ENCODE data around the gene INSIG1. TPM values are rescaled to one million over a fixed set of nuclear protein-coding genes. Genes with fewer than 3 reads are reported as not detected.

INSIG1 gene
- total RNA-seq, 1 experiment from 2014 or later, result 103 TPM

GRCh38 chr7:155352753-155353115, 55.1 kb downstream of the INSIG1 start:
- BruUV-seq (replicated peaks), result no TSS peak
- intact Hi-C loops (cut with micrococcal nuclease; ENCODE audit: unreplicated experiment), result no loop called here
- TF ChIP-seq CTCF (conservative IDR thresholded peaks at IDR 0.05), result no peak
- no peak for TF ChIP-seq EZH2 (IDR thresholded peaks at IDR 0.05; ENCODE audit: low read depth)
- Histone ChIP-seq H3K79me2 (ENCODE audit: low read depth) (no peaks in the 10 kb centered on the region), H3F3A (ENCODE audit: insufficient read depth, low read depth) (no peaks in the 10 kb centered on the region), H3K9me2 (ENCODE audit: insufficient read depth) (no peaks in the 10 kb centered on the region), H3K27ac (no peak overlapping the region), H3K27me3 (ENCODE audit: insufficient read depth, low read depth) (peaks cover 88% of the 10 kb centered on the region), H3K4me3 (no peak overlapping the region), H3K4me1 (replicated peaks; ENCODE audit: insufficient read depth) (no peaks in the 10 kb centered on the region), H2AFZ (no peak overlapping the region), H3K4me2 (no peak overlapping the region), H3K9me3 (ENCODE audit: insufficient read depth, low read depth) (no peaks in the 10 kb centered on the region), H3K36me3 (ENCODE audit: low read depth) (no peaks in the 10 kb centered on the region), H4K20me1 (ENCODE audit: insufficient read depth) (no peaks in the 10 kb centered on the region)
- ChIA-PET POLR2A (ENCODE audit: unreplicated experiment) (interaction anchor here (0.7 kb wide), 1 partner anchor 328 kb away, joined by 3 read pairs; no protein-coding TSS in a partner anchor), CTCF (no interaction called here)
- no peak for DNase-seq

GRCh38 chr7:155353256-155353897, 55.7 kb downstream of the INSIG1 start:
- intact Hi-C loops (cut with micrococcal nuclease; ENCODE audit: unreplicated experiment), result no loop called here
- no TSS peak for BruUV-seq (replicated peaks)
- Histone ChIP-seq H3K36me3 (ENCODE audit: low read depth) (no peaks in the 10 kb centered on the region), H3K27me3 (ENCODE audit: insufficient read depth, low read depth) (peaks cover 92% of the 10 kb centered on the region), H3K4me3 (no peak overlapping the region), H3K9me2 (ENCODE audit: insufficient read depth) (no peaks in the 10 kb centered on the region), H3K79me2 (ENCODE audit: low read depth) (no peaks in the 10 kb centered on the region), H2AFZ (no peak overlapping the region), H4K20me1 (ENCODE audit: insufficient read depth) (no peaks in the 10 kb centered on the region), H3K9me3 (ENCODE audit: insufficient read depth, low read depth) (no peaks in the 10 kb centered on the region), H3K4me1 (replicated peaks; ENCODE audit: insufficient read depth) (no peaks in the 10 kb centered on the region), H3K27ac (no peak overlapping the region), H3F3A (ENCODE audit: insufficient read depth, low read depth) (no peaks in the 10 kb centered on the region), H3K4me2 (no peak overlapping the region)
- ChIA-PET CTCF (no interaction called here), POLR2A (ENCODE audit: unreplicated experiment) (no interaction called here)
- DNase-seq, result no peak
- TF ChIP-seq CTCF (conservative IDR thresholded peaks at IDR 0.05) (no peak), EZH2 (IDR thresholded peaks at IDR 0.05; ENCODE audit: low read depth) (no peak)

- Histone ChIP-seq H4K20me1 (ENCODE audit: insufficient read depth) (no peaks in the 10 kb centered on the region), H3K36me3 (ENCODE audit: low read depth) (no peaks in the 10 kb centered on the region), H3K4me1 (replicated peaks; ENCODE audit: insufficient read depth) (no peaks in the 10 kb centered on the region), H3K9me2 (ENCODE audit: insufficient read depth) (no peaks in the 10 kb centered on the region), H2AFZ (no peak overlapping the region), H3K27ac (no peak overlapping the region), H3K27me3 (ENCODE audit: insufficient read depth, low read depth) (peaks cover 92% of the 10 kb centered on the region), H3K9me3 (ENCODE audit: insufficient read depth, low read depth) (no peaks in the 10 kb centered on the region), H3F3A (ENCODE audit: insufficient read depth, low read depth) (no peaks in the 10 kb centered on the region), H3K4me2 (no peak overlapping the region), H3K79me2 (ENCODE audit: low read depth) (no peaks in the 10 kb centered on the region), H3K4me3 (no peak overlapping the region)
- ChIA-PET POLR2A (ENCODE audit: unreplicated experiment) (no interaction called here), CTCF (no interaction called here)
- intact Hi-C loops (cut with micrococcal nuclease; ENCODE audit: unreplicated experiment), result no loop called here
- BruUV-seq (replicated peaks), result no TSS peak
- no peak for TF ChIP-seq CTCF (conservative IDR thresholded peaks at IDR 0.05)
- TF ChIP-seq EZH2 (IDR thresholded peaks at IDR 0.05; ENCODE audit: low read depth), result no peak
- no peak for DNase-seq
Measured at GRCh38 chr7:155354371-155355048, 56.8 kb downstream of the INSIG1 start.

Data from PC-9 (cell line).